GM10847 (cell line): Measurements from ENCODE around the gene ZBTB21.

ENCODE experiments used
- POLR2A ChIP-seq: IDR thresholded peaks from 2 replicates; pipeline ENCODE4 v1.6.1; 2011; ENCODE audit not compliant: insufficient read length; ENCODE audit errors: extremely low read depth

The ZBTB21 gene

DNA sequence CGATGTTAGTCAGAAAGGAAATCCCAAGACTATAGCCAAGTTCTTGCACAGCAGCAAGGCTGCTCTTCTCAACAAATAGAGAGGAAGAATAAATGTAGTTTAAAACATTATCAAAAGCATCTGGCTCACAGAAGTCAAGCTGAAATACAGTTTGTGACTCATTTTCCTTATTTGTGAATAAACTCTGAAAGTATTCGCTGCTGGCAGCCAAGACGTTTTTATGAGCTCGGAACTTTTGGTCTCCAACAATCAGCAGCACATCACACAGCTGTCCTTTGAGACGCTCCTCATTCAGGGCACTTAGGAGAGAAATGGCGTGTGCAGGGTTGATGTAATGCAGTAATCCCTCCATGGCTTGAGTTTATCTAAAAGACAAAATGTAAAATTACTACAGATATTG is 16.4 kb downstream of the ZBTB21 start:
- no peak for TF ChIP-seq POLR2A

- no peak for TF ChIP-seq POLR2A
Measured at GRCh38 chr21:41992576-41992975, 17.6 kb downstream of the ZBTB21 start.

DNA sequence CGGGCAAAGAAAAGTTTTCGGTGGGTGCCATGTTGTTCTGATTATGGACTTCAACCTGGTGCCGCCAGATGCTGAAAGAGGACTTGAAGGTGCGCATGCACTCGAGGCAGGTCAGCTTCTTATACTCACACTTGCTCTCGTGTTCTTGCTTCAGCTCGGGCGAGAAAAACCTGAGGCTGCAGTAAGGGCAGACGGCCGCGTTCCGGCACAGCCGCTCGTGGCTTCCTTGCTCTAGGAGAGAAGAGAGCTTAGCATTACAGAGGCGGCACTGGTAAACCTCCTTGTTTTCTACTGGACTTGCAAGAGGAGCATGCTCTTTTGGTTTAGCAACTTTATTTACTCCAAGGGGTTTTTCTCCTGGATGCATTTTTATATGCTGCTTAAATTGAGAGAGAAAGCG is 18.5 kb downstream of the ZBTB21 start:
- TF ChIP-seq POLR2A: no peak

DNA sequence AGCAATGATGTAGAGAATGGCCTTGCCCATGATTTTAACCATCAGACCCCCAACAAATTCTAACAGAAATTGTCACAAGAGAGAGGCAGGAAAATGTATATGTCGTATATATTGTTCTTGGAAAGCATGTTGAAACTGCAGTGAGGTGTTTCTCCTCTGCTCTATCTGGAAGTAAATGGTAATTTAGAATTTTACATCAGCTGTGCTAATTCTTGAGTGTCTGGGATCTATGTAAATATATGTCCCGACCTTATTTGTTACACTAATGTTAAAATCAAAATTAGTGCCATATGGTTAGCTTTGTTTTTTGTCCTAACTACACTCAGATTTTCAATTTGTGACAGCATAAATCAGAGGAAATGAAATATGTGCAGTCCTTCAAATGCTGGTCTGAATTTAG is 20.5 kb downstream of the ZBTB21 start:
- no peak for TF ChIP-seq POLR2A

GRCh38 chr21:41987310-41987709 is 22.9 kb downstream of the ZBTB21 start:
- no peak for TF ChIP-seq POLR2A

DNA sequence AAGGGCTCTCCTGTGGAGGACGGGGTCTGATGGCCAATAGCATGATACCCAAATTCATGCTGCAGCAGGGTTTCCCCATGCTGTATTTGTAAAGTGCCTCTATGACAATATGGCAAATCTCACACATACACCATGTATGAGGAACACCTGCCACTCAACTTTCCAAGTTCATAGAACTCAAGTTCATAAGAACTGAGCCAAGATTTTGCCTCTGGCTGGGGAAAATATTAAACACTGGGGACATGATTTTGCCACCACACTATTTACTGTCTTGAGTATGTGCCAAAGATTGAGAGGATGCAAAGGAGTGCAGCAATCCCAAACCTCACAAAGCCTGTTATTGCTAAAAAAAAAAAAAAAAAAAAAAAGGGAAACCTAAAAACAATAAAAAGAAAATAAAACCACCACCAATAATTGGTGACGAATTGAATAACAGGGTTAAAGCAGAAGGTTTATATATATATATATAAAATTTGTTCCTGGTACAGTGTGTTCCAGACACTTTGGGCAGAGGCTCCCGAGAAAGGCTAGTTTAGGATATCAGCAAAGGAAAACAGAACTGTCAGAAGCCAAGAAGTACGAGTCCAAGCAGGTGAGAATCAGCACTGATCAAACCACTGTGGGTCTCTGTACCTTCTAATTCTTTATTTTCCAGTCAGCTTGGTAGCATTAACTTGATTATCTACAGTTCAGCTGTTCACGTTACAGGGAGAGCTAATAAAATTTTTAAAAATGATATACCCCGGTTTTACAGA is 24.3 kb downstream of the ZBTB21 start:
- no peak for TF ChIP-seq POLR2A

- TF ChIP-seq POLR2A: no peak
Measured at GRCh38 chr21:41983229-41983628, 26.9 kb downstream of the ZBTB21 start.

- TF ChIP-seq POLR2A: no peak
Measured at GRCh38 chr21:41980561-41980960, 29.6 kb downstream of the ZBTB21 start.

DNA sequence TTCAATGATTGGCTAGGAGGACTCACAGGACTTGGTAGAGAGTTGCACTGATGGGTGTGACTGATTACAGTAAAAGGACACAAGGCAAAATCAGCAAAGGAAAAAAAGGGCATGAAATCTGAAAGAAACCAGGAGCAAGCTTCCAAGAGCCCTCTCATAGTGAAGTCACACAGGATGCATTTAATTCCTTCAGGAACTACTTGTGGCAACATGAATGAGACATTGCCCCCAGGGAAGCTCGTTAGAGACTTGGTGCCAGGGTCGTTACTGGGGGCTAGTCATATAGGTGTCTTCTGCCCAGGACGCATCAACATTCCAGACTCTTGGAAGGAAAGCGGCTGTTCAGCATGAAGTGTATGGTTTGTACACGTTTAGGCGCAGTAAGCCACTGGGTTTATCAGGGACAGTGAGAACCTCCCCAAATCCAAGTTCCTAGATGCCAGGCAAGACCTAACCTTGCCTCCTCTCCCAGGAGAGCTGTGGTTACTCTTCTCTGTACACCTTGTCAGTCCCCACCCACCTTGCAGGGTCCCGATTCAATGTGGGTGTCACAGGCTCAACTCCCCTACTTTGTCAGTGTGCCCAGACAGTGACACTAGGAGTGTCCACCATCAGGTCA is 30.3 kb downstream of the ZBTB21 start:
- TF ChIP-seq POLR2A: no peak

- no peak for TF ChIP-seq POLR2A
Measured at GRCh38 chr21:41979335-41979734, 30.8 kb downstream of the ZBTB21 start.

GRCh38 chr21:41977034-41977950 is 32.9 kb downstream of the ZBTB21 start:
- no peak for TF ChIP-seq POLR2A

GRCh38 chr21:41976611-41977010 is 33.5 kb downstream of the ZBTB21 start:
- no peak for TF ChIP-seq POLR2A

GRCh38 chr21:41975391-41976272 is 34.5 kb downstream of the ZBTB21 start:
- TF ChIP-seq POLR2A: no peak

DNA sequence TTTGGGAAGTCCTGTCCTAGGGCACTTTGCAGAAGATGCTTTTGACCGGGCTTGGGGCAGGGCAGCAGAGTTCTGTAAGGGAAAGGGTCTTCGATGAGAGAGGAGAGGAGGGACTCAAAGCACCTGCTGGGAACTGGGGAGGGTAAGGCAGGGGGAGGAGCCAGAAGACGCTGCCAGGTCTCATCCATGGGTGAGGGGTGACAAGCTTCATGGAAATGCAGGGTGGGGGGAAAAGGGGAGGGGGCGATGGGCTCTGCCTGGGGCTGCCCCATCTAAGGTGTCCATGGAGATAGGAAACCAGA is 35.5 kb downstream of the ZBTB21 start:
- no peak for TF ChIP-seq POLR2A
